Measurements from ENCODE around the gene CALHM6. TPM values are rescaled to one million over a fixed set of nuclear protein-coding genes. Genes with fewer than 3 reads are reported as not detected.

Gene CALHM6
- total RNA-seq, 4 donors from 2014 or later: 1.3 to 2.9 (median 2.3) TPM

GRCh38 chr6:116465246-116465645 lies 4.1 kb downstream of the CALHM6 start:
- no peak overlapping the region for H3K27ac ChIP-seq

DNA sequence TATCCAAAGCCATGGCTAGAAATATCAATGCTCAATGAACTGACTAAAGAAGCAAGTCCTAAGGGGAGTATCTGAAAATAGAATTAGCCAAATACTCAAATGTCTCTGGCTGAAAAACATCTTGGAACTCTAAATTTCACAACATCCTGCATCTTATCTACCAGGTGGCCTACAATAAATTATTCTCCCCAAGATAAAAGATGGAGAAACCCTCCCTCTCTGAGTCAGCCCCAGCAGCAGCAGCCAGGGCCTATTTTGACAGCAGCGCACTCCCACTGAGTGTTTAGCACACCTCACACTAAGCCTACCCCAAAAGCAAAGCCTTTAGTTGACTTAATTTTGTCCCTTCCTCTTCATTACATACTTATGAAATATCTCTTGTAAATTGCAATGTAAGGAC lies 5.9 kb downstream of the CALHM6 start:
- Histone ChIP-seq H3K27me3 (no peaks in the 10 kb centered on the region), H3K27ac (no peak overlapping the region), H3K9me3 (no peaks in the 10 kb centered on the region), H3K4me1 (peaks cover 0 to 4% of the 10 kb centered on the region in 2 donors), H3K36me3 (no peaks in the 10 kb centered on the region), H3K4me3 (replicated peaks in 1 of 3) (no peak overlapping the region)
- DNase-seq: no peak
- no peak for TF ChIP-seq POLR2A (IDR thresholded peaks at IDR 0.05)
- no peak for TF ChIP-seq CTCF (IDR thresholded peaks at IDR 0.05)
- intact Hi-C loops (cut with DNase I): no loop called here
- WGBS, 2 donors: 89 to 100% methylated on average over 1 of the region's 1 CpG

More at GRCh38 chr6:116465246-116465645, 4.1 kb downstream of the CALHM6 start:
- peaks cover 0 to 4% of the 10 kb centered on the region in 2 donors for H3K4me1 ChIP-seq
- H3K9me3 ChIP-seq: no peaks in the 10 kb centered on the region
- no peak for DNase-seq
- H3K4me3 ChIP-seq (replicated peaks in 1 of 3): no peak overlapping the region
- intact Hi-C loops (cut with DNase I): no loop called here
- 68 to 80% methylated on average over 5 of the region's 5 CpGs for WGBS, 2 donors
- no peaks in the 10 kb centered on the region for H3K36me3 ChIP-seq
- H3K27me3 ChIP-seq: no peaks in the 10 kb centered on the region
- TF ChIP-seq POLR2A (IDR thresholded peaks at IDR 0.05): no peak
- TF ChIP-seq CTCF (IDR thresholded peaks at IDR 0.05): no peak

GRCh38 chr6:116467514-116467913 lies 6.3 kb downstream of the CALHM6 start:
- Histone ChIP-seq H3K36me3 (no peaks in the 10 kb centered on the region), H3K9me3 (no peaks in the 10 kb centered on the region), H3K27me3 (no peaks in the 10 kb centered on the region), H3K4me3 (replicated peaks in 1 of 3) (no peak overlapping the region), H3K4me1 (peaks cover 0 to under 1% of the 10 kb centered on the region in 2 donors), H3K27ac (no peak overlapping the region)
- intact Hi-C loops (cut with DNase I): no loop called here
- DNase-seq: no peak
- TF ChIP-seq POLR2A (IDR thresholded peaks at IDR 0.05): no peak
- no peak for TF ChIP-seq CTCF (IDR thresholded peaks at IDR 0.05)

DNA sequence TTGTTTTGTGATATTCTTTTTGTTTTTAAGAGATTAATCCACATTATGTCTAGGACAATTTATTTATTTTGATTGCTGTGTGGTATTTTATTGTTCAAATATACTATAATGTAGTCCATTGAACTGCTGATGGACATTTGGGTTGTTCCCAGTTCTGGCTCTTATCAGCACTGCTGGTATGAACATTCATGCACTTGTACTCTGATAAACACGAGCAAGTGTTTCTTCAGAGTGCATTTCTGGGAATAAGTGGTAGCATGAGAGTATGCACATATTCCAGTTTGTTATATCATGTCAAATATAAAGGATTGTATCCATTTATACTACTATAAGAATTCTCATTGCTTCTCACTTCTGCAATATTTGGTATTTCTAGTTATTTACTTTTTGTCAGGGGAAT lies 7.1 kb downstream of the CALHM6 start:
- Histone ChIP-seq H3K36me3 (no peaks in the 10 kb centered on the region), H3K4me3 (replicated peaks in 1 of 3) (no peak overlapping the region), H3K27me3 (no peaks in the 10 kb centered on the region), H3K4me1 (no peaks in the 10 kb centered on the region), H3K27ac (no peak overlapping the region), H3K9me3 (no peaks in the 10 kb centered on the region)
- intact Hi-C loops (cut with DNase I): no loop called here
- no peak for DNase-seq
- WGBS, 2 donors: 47 to 50% methylated on average over 1 of the region's 1 CpG
- TF ChIP-seq CTCF (IDR thresholded peaks at IDR 0.05): no peak
- TF ChIP-seq POLR2A (IDR thresholded peaks at IDR 0.05): no peak

DNA sequence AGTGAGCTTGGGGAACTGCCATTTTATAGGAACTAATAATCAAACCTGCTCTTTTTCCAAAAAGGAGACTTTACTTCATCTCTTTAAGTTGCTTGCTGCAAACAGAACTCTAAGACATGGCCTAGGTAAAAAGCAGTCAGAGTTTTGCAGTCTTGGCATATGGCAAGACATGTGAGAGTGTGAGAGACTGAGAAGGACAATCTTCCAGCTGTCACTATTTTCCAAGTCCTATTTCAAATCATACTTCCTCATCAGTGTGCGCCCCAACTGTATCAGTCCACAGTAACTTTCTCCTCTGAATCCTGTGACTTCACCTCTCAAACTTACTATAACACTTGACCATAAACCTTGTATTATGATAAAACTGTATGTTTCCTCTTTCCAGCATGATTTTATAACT lies 10.4 kb downstream of the CALHM6 start:
- H3K27me3 ChIP-seq: no peaks in the 10 kb centered on the region
- H3K9me3 ChIP-seq: no peaks in the 10 kb centered on the region
- WGBS, 2 donors: 94 to 98% methylated on average over 1 of the region's 1 CpG
- H3K36me3 ChIP-seq: no peaks in the 10 kb centered on the region
- TF ChIP-seq CTCF (IDR thresholded peaks at IDR 0.05) (no peak), POLR2A (IDR thresholded peaks at IDR 0.05) (no peak)
- no peak overlapping the region for H3K27ac ChIP-seq
- no peak for DNase-seq
- intact Hi-C loops (cut with DNase I): no loop called here
- no peaks in the 10 kb centered on the region for H3K4me1 ChIP-seq
- H3K4me3 ChIP-seq (replicated peaks in 1 of 3): no peak overlapping the region

All from thyroid gland (tissue), 4 donors.